G401 (cell line): ENCODE measurements around the gene KCNMA1. TPM values are rescaled to one million over a fixed set of nuclear protein-coding genes. Genes with fewer than 3 reads are reported as not detected.

Experiments used
- DNase-seq: peaks from one replicate; pipeline ENCODE4 v3.0.0-alpha.2; 2015; ENCODE audit warnings: low spot score
- in situ Hi-C: cut with HindIII; loops from 2 replicates; pipeline ENCODE4 v1.10.0; 2016; ENCODE audit warnings: low sequenced_read_pairs, mixed read lengths
- total RNA-seq: library from RNA; depleted of rRNA; stranded (reverse); fragments of >200 nt; shearing (Covaris generic); gene quantifications from 2 replicates; pipeline ENCODE4 v1.2.3, GENCODE V29; 2014

KCNMA1 gene
- total RNA-seq, 1 experiment from 2014 or later = 0.81 TPM

DNA sequence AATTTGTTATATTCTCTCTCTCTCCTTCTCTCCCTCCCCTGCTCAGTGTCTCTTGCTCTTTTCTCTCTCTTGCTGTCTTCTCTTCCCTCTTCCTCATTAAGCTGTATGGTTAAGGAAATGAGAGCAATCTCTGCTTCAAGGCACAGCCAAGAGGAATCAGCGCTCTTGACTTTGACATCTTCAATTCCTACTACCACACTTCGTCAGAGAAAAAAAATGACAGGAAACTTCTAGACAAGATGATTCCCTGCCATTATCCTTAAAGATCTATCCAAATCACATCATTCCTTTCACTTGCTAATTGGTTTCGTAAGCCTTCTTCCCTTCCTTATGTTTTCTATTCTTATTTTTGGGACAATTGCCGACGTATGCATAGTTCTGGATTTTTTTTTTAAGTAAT lies 425.0 kb downstream of the KCNMA1 start:
- in situ Hi-C loops = no loop called here
- DNase-seq = no peak

DNA sequence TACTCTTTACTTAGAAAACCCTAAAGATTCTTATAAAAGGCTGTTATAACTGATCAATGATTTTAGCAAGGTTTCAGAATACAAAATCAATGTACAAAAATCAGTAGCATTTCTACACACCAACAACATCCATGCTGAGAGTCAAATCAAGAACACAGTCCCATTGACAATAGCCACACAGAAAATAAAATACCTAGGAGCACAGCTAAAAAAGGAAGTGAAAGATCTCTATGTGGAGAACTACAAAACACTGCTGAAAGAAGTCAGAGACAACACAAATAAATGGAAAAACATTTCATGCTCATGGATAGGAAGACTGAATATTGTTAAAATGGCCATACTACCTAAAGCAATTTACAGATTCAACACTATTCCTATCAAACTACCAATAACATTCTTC lies 427.0 kb downstream of the KCNMA1 start:
- DNase-seq = no peak
- in situ Hi-C loops = no loop called here

DNA sequence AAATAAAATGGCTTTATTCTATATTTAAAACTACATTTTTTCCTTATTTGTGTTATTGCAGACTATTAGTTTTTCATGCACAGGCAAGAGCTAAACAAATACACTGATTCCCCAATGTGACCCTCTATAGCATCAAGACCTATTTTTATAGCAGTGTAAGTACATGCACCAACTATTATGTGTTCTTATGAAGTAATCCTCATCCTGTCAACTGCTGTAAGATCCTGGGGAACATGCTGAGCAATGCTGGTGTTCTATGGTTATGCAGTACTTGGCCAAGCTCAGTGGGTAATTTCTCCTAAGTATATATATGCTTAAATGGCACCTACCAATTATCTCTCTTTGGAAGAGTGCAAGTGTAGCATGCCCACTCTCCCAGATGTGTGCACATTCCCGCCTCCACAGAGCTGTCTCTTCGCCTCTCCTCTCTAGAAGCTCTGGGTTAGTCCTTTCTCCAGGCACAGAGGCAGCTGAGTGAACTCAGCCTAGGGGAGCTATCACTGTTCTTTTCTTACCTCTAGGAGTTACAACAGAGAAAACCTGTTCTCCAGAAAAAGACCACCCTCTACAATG lies 428.8 kb downstream of the KCNMA1 start:
- in situ Hi-C loops = no loop called here

DNA sequence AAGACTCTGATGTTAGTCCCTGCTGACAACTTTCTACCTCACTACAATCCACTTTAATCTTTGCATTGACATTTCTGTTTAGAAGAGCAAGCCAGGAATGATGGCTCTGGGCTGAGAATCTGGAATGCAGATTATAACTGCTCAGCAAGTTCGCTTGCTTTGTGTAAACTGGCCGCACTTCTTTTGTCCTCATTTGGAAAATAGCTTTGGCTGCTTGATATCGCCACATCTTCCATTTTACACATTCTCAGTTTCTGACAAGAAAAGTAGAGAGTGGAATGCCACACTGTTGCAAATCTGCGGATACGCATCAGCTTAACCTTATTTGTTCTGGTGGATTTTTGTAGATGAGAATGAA lies 429.8 kb downstream of the KCNMA1 start:
- DNase-seq = no peak
- in situ Hi-C loops = no loop called here

More for the DNA sequence above, 428.8 kb downstream of the KCNMA1 start:
- DNase-seq = no peak

DNA sequence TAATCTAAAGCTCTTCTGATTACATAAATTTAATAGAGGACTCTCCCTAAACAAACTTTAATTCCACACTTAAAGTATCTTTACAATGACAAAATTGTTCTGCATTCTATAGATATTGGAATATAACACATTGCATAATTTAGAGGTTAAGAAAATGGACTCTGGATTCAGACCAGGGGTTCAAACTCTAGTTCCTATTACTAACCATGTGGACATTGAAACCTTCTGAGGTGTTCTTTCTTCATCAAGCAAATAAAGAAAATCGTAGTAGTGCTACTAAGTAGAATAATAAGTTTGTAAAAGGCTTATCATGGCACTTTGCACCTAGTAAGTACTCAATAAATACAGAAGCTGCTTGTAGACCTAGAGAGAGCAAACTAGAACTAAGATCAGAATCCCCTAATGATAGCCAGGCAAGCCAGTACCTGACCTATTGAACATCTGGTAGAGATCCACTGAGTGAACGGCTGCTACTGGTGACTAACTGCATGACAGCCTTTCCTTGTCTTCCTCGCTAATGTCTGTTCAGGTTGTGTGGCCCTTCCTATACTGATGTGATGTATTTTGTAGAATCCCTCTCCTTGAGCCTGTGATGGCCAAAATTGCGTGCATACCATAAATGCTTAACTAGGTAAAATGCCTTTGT lies 430.3 kb downstream of the KCNMA1 start:
- no peak for DNase-seq
- in situ Hi-C loops = no loop called here

DNA sequence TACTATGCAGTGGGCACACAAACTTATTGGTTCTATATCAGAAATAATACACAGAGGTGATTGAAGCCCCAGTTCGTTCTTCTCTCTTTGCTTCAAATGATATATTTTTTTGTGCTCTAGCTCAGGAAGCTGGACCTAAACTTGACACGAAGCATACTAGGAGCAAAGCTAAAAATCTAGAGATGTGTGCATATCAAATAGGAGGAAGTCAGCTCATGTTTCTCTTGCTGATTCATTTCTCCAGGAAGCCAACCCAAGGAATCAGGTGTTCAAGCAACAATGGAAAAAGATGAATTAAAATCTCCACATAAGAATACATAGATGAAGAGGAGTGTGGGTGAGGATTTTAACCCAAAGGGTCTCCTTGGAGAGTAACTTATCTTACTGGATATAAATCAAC lies 432.5 kb downstream of the KCNMA1 start:
- DNase-seq = no peak
- in situ Hi-C loops = no loop called here

DNA sequence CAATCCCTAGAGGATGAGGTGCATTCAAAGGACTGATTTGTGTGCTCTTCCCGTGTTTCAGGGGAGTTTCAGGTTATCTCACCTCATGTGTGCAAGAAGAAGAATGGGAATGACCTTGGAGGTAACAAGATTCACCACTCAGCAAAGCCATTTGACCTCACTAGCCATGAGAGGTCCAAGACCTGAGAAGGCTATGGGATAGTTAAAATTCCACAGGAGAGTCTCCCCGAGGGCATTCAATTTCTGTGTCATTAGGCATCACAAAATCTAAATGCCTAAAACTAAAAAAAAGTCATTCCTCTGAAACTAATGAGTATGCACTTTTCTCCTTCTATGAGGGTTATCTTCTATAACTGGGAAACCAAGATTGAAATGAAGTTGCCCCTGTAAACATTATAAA lies 433.4 kb downstream of the KCNMA1 start:
- no peak for DNase-seq
- in situ Hi-C loops = no loop called here

DNA sequence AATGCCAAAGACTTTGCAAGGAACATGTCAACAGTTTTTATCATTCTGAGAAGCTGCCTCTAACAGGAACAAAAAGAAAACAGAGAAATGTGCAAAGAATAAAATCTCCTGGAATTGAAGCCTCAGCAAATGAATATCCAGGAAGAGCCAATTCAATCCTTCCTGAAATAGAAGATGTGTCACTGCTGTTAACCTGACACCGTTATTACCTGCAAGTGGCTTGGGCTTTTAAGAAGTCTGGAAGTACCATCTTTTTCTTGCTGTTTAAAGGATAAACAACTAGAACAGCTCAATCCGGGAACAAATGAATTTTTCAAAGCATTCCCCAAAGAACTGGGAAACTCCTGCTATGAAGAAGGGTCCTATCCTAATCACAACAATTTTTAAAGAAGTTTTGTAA lies 434.8 kb downstream of the KCNMA1 start:
- in situ Hi-C loops = no loop called here

DNA sequence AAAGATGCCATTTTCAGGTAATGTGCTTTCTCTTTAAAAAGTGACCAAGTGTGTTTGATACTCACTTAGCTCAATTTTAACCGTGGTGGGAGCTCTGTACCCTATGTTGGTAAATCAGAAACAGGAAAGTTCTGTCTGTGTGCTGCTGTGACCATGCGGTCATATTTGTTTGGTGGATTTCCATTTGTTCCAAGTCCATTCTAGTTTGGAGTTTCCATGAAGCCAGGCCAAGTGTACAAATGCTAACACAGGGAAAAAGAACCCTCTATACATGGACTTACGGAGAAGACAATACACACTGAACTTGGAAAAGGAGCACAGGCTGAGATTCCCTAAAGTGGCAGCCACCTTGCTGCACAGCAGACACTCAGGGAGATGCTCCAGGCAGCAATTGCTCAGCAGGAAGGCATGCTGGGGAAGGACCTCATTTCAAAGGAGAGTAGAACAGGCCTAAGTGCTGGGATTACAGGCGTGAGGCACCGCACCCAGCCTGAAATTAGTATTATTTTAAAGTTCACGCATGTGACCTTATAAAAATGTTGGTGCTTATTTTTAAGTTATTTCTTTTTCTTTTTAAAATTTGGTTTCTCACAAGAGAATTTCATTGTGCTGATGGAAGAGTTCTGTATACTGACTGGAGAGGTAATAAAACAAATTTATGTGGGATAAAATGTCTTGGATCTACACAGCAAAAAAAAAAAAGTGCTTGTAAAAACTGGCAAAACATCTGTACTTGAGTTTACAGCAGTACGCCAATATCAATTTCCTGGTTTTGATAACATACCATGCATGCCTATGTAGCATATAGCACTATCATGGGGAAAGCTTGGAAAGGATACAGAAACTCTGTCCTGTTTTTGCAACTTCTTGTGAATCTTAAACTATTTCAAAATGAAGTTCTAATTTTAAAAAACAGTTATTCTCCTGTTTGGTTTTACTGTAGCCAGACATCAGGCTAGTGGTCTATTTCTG lies 436.2 kb downstream of the KCNMA1 start:
- no peak for DNase-seq
- in situ Hi-C loops = no loop called here

More for the DNA sequence above, 434.8 kb downstream of the KCNMA1 start:
- no peak for DNase-seq

DNA sequence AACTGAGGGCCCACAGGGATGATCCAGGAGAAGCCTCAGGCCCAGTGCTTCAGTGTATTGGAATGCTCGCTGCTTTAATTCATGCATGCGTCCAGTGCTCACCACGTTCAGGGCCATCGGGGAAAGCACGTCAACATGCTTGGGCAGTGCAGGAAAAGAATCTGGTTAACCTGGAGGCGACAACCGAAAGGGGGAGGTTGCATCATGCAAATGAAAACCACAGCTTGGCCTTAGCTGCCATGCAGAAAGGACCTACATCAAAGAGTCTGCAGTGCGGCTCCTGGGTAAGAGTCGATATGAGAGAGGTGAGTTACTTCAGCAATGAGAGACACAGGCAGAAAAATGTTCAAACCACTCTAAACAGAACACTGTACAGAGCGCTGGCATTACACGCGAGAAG lies 440.1 kb downstream of the KCNMA1 start:
- in situ Hi-C loops = no loop called here
- DNase-seq = no peak

DNA sequence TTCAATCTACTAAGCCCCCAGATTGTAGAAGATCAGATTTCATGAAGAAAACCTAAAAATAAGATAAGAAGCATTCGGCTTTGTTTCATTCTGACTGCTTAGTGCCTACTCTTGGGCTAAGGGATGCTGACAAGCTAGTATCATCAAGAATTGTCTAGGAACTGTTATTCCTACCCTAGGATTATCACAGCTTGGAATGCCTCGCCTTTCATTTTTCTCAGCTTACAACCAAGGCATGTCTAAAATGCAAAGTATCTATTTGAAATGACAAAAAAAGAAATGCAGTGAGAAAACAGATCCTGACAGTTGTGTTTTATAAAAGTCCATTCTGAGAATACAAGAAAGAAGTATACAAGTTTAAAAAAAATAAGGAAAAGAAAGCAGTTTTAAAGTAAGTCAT lies 441.0 kb downstream of the KCNMA1 start:
- DNase-seq = no peak
- in situ Hi-C loops = no loop called here

DNA sequence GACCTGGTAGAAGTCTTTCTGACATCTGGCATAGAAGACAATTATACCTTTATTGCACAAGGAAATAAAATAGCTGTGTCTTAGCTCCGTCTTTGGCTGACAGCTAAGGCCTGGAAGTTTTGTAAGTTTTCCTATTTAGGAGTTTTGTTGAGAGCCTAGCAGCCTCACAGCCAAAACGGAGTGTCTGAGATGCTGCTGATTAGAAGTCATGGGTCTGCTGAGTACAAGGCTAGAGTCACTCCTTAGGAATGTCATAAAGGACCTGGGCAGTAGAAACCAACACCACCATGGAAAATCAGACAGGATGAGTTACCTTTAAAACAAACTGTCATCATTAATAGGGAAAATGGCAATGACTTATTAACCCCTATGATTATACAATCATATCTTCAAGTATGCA lies 442.5 kb downstream of the KCNMA1 start:
- in situ Hi-C loops = no loop called here

DNA sequence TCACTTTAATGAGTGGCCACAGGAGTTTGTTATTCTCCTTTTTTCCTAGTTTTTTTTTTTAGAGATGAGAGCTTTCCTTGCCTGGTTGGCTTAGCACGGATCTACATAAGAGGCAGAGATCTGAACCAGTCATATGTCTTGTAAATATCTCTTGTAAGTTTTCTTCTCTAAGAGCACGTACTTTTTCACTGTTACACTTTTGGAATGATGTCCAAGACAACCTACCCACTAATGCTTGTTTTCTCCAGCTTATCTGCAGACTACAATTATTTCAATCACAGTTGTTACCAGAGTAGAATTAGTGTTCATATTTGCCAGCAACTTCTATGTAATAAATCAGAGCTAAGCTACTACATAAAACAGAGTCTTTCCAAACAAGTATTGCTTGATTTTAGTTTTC lies 444.6 kb downstream of the KCNMA1 start:
- DNase-seq = no peak

More for the DNA sequence above, 442.5 kb downstream of the KCNMA1 start:
- no peak for DNase-seq

DNA sequence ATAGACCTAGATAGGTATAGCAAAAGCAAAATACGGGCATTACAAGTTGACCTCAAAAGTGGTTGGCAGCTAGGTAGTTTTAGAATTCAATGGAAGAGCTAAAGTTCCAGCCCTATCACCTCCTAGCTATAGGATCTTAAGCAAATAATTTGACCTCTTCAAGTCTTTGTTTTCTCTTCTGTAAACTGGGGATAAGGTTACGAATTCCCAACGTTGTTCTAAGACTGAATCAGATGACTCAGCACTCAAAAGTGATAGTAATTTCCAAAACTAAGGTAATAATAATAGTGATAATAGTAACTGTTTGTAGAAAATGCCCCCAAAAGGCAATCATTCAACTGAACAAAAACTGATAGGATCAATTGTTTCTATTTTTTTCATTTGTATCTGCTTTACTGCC lies 445.2 kb downstream of the KCNMA1 start:
- in situ Hi-C loops = no loop called here
- DNase-seq = no peak

More for the DNA sequence above, 444.6 kb downstream of the KCNMA1 start:
- in situ Hi-C loops = no loop called here

DNA sequence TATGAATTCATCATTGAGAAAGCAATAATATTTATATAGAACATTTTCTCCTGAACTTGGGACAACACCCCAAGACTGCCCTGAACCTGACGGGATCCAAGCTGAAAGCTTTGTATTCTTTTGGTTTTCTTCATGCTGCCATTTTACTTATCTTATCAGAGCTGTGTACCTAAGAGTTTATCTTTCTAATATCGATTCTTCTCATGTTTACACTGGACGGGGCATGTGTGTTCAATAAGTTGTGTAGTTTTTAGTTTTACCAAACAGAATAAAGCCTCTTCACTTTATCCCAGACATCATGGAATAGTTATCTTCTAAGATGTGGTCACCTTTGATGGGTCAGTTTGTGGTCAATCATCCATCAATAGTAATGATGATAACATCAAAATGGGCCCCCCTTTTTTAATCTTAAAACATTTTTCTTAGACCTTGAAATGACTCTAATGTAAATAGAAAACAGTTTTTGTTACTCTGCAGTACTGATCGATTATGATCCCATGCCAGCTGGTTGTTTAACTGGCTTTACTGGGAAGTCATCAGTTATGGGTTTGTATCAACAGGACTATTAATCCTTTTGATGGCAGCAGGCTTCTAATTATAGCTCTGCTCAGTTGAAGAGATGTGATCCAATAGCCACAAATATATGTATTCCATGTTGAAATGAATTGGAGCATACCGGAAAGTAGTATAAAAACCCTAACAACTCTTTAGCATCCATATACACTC lies 446.1 kb downstream of the KCNMA1 start:
- DNase-seq = no peak
- in situ Hi-C loops = no loop called here

DNA sequence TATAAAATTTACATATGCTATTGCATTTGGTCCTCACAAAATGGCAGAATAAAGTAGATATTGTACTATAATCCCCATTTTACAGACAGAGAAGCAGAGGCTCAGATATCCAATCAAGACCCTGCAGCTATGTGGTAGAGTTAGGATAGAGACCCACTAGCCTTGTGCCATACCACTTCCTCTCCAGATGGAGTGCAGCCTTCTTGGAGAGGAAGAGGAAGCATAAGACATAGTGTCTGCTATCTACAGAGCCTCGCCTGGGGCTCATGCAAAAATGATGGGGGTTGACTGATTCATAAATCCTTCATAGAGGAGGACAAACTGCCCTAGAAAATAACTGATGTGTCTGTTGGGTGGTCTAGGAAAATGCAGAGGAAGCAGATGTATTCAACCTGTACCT lies 447.3 kb downstream of the KCNMA1 start:
- in situ Hi-C loops = no loop called here
- DNase-seq = no peak

DNA sequence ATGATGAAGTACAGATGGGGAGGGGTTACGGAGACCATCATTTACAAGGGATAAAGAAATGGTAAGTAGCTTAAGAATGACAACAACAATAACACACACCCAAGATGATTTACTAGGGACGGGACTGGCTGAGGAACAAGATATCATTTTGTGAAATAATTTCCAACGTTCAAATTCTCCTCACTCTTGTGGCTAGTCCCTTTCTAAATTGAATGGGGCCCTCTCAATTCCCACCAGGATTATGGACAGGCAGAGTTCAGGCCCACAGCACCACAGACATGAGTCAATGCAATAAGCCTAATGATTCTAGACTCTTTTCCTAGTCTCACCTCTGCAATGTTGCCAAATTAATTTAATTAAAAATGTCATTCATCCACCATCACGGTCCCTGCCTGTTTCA lies 448.1 kb downstream of the KCNMA1 start:
- in situ Hi-C loops = no loop called here
- DNase-seq = no peak

DNA sequence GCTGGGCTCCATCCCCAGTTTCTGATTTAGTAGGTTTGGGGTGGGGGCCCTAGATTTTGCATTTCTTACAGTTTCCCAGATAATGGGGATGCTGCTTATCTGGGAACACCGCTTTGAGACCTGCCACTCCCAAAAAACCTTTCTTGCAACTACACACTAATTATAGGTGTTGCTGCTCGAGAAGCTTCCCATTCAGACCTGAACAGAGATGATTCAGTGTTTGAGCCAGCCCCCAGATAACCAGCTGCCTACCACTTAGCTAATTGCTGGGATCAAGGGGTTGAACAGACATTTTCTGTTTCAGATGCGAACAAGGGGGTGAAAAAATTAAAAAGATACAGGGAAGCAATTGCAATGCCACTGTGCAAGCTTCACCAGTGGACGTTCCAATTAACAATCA lies 448.5 kb downstream of the KCNMA1 start:
- in situ Hi-C loops = no loop called here
- no peak for DNase-seq

DNA sequence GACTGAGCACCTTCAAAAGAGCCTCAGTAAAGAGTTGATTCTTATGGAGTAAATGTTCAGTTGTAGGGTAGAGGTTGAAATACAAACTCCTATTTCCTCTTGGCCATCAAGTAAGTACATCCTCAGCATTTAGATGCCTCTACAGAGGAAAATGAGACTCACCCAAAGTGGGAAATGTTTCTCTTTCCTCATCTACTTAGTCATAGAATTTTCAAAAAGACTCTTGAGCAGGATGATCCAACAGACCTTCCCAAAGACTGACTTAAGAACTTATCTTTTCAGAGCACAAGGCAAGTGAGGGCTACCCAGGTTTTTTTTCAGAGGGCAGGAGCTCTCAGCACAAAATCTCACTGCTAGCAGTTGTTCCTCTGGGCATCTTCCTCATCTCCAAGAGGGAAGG lies 449.1 kb downstream of the KCNMA1 start:
- DNase-seq = no peak
- in situ Hi-C loops = no loop called here

DNA sequence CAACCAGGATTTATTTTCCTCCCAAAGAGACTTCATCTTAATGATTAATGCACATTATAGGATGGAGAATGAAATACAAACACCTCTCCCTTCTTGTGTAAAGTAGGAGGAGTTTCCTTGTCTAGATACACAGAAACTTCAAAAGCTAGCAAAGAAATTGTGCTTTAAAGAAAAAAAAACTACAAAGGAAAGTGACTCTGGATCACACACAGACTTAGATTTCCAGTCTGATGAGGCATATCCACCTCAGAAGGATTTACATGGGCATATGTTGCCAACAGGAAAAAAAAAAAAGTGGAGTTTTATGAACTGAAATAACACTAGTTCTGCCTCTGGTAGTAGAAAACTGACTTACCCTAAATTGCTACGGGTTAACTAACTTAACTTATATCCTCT lies 449.6 kb downstream of the KCNMA1 start:
- in situ Hi-C loops = no loop called here
- no peak for DNase-seq
